ENCODE results near the gene SSH2.

The SSH2 gene

DNA sequence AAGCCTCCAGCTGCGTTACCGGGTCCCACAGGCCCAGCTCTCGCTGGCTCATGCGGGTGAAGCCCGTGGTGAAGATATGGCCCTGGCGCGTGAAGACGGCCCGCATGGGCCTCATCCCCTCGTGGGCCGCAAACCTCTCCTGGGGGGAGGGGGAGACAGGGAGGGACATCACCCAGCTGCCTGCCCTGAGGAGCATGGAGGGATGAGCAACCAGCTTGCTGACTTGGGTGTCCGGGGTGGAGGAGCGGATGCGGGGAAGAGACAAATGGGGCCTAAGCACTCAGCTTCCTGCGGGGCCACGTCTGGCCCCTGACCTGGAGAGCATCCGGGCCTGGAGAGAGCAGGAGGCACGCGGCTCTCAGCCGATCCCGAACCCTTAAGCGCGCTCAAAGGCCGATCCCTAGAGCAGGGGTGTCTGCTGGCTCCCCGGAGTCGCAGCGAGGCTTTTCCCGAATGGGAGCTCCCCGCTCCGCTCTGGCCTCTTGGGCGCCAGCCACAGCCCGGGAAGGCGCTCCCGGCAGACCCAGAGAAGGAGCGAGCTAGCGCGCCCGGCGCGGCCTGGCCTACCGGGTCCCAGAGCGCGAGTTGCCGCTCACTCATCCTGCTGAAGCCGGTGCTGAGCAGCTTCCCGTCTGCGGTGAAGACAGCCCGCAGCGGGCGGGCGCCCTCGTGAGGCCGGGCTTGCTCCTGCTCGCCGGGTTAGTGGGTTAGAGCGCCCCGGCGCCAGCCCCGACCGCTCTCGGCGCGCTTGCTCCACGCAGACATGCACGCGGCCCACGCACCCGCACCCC lies 312.4 kb downstream of the SSH2 start:
- TF ChIP-seq, protein P1, sequence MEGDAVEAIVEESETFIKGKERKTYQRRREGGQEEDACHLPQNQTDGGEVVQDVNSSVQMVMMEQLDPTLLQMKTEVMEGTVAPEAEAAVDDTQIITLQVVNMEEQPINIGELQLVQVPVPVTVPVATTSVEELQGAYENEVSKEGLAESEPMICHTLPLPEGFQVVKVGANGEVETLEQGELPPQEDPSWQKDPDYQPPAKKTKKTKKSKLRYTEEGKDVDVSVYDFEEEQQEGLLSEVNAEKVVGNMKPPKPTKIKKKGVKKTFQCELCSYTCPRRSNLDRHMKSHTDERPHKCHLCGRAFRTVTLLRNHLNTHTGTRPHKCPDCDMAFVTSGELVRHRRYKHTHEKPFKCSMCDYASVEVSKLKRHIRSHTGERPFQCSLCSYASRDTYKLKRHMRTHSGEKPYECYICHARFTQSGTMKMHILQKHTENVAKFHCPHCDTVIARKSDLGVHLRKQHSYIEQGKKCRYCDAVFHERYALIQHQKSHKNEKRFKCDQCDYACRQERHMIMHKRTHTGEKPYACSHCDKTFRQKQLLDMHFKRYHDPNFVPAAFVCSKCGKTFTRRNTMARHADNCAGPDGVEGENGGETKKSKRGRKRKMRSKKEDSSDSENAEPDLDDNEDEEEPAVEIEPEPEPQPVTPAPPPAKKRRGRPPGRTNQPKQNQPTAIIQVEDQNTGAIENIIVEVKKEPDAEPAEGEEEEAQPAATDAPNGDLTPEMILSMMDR (IDR thresholded peaks at IDR 0.05; ENCODE audit: low read length, missing control alignments): peak; percentile 38
- peak; percentile 68 for DNase-seq (ENCODE audit: low read depth)
- peak overlapping the region; percentile 10 for H3K4me3 ChIP-seq (replicated peaks; ENCODE audit: low read depth, low read length)

- H3K4me3 ChIP-seq (replicated peaks; ENCODE audit: low read depth, low read length): no peak overlapping the region
- DNase-seq (ENCODE audit: low read depth): peak; percentile 72
- TF ChIP-seq, protein P1 (IDR thresholded peaks at IDR 0.05; ENCODE audit: low read length, missing control alignments): peak; percentile 58
Observed at GRCh38 chr17:29617125-29617480, 312.9 kb downstream of the SSH2 start.

GRCh38 chr17:29616300-29617048 lies 313.6 kb downstream of the SSH2 start:
- no peak for DNase-seq (ENCODE audit: low read depth)
- TF ChIP-seq, protein P1 (IDR thresholded peaks at IDR 0.05; ENCODE audit: low read length, missing control alignments): no peak
- H3K4me3 ChIP-seq (replicated peaks; ENCODE audit: low read depth, low read length): no peak overlapping the region

- peak overlapping the region; percentile 30 for H3K4me3 ChIP-seq (replicated peaks; ENCODE audit: low read depth, low read length)
- DNase-seq (ENCODE audit: low read depth): peak; percentile 82
- TF ChIP-seq, protein P1 (IDR thresholded peaks at IDR 0.05; ENCODE audit: low read length, missing control alignments): no peak
Observed at GRCh38 chr17:29615492-29616299, 314.3 kb downstream of the SSH2 start.

DNA sequence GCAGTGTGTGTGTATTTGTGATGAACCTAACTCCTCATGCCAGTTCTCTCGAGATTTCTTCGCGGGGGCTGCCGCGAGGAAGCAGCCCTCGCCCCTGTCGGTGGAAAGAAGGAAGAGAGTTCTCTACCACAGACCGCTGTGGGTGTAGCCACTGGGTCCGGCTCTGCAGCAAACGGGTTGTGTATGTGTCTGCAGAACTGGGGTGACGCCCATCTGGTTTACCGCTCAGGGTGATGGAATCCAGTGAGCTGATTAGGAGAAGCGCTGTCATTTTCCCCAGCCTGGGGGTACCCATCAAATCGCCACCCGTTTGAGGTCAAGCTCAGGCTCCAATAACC lies 315.0 kb downstream of the SSH2 start:
- DNase-seq (ENCODE audit: low read depth): no peak
- TF ChIP-seq, protein P1 (IDR thresholded peaks at IDR 0.05; ENCODE audit: low read length, missing control alignments): no peak
- H3K4me3 ChIP-seq (replicated peaks; ENCODE audit: low read depth, low read length): peak overlapping the region; percentile 15

GRCh38 chr17:29614349-29615047 lies 315.5 kb downstream of the SSH2 start:
- no peak overlapping the region for H3K4me3 ChIP-seq (replicated peaks; ENCODE audit: low read depth, low read length)
- TF ChIP-seq, protein P1 (IDR thresholded peaks at IDR 0.05; ENCODE audit: low read length, missing control alignments): no peak
- no peak for DNase-seq (ENCODE audit: low read depth)

All from fibroblast of pulmonary artery (primary cell).